SK-N-SH treated with all-trans-retinoic acid at 6 μM for 48 hours (cell line): ENCODE data around the gene BTBD3.

ENCODE experiments used
- ISL1 ChIP-seq: fragments of 250-450 bp; sonication (Bioruptor Pico); IDR thresholded peaks from 2 replicates; pipeline ENCODE4 v2.1.2; 2022; ENCODE audit warnings: mild to moderate bottlenecking, moderate library complexity
- TOX ChIP-seq: fragments of 250-450 bp; sonication (Bioruptor Pico); IDR thresholded peaks from 2 replicates; pipeline ENCODE4 v1.8.0; 2021; ENCODE audit warnings: mild to moderate bottlenecking, moderate library complexity, borderline replicate concordance
- ZC3H10 ChIP-seq: fragments of 250-450 bp; sonication (Bioruptor Pico); IDR thresholded peaks from 2 replicates; pipeline ENCODE4 v1.5.1; 2021; ENCODE audit warnings: mild to moderate bottlenecking, moderate library complexity
- ZNF70 ChIP-seq: fragments of 450-650 bp; formaldehyde crosslinking; IDR thresholded peaks from 2 replicates; pipeline ENCODE4 v1.5.0; 2020; ENCODE audit warnings: mild to moderate bottlenecking, moderate library complexity
- TF ChIP-seq, protein P1 (sequence below): fragments of 250-450 bp; sonication (Bioruptor Pico); IDR thresholded peaks from 2 replicates; pipeline ENCODE4 v1.5.1; 2020; ENCODE audit warnings: low read depth, mild to moderate bottlenecking, moderate library complexity

DNA sequence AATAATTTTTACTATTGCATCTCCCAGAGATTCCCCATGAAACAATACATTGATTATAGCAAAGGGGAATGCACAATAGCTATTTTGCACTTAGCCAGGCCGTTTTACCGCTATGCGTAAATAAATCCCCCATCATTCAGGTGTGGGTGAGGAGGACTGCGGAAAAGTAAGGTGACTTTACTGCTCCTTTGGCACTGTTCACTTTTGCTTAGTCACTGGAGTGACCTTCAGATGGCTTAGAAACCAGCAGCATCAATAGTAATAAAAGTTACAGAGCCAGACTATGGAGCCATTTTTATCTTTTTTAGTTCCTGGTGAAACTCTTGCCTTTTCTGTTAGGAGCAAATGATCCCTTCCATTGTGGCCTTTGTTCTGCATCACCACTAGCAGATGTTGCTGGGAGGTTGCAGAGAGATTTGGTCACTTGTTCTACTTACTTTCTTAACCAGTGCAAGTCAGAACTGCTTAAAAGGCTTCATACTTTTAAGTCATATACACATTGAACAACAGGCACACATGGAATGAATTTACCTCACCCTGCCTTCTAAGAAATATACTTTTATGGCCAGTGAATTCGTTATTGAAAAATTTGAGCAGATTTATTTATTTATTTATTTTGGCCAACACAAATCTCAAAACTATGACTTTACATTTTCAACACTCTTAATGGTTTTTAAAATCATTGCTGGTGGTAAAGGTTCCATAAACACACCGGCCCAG lies 12.1 kb upstream of the BTBD3 start:
- no peak for TF ChIP-seq ISL1 (CRISPR knock-in tag)
- TF ChIP-seq ZC3H10 (CRISPR knock-in tag), result no peak
- TF ChIP-seq, protein P1, sequence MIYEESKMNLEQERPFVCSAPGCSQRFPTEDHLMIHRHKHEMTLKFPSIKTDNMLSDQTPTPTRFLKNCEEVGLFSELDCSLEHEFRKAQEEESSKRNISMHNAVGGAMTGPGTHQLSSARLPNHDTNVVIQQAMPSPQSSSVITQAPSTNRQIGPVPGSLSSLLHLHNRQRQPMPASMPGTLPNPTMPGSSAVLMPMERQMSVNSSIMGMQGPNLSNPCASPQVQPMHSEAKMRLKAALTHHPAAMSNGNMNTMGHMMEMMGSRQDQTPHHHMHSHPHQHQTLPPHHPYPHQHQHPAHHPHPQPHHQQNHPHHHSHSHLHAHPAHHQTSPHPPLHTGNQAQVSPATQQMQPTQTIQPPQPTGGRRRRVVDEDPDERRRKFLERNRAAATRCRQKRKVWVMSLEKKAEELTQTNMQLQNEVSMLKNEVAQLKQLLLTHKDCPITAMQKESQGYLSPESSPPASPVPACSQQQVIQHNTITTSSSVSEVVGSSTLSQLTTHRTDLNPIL (CRISPR knock-in tag), result no peak
- no peak for TF ChIP-seq TOX (CRISPR knock-in tag)
- no peak for TF ChIP-seq ZNF70 (CRISPR knock-in tag)
